Germinal center (tissue), 1 donor: ENCODE data around the gene CPT1A.
"Not testable (repeated sequence)": the region's sequence is repeated elsewhere in the genome, so short reads cannot be mapped to it uniquely, and the experiment has no call there.

Source experiments
- DNase-seq: peaks from one replicate; pipeline ENCODE4 v3.0.0; 2012; ENCODE audit warnings: mixed read lengths, low spot score

Gene CPT1A

GRCh38 chr11:68841718-68842426, at the start of gene CPT1A:
Gene CPT1A, minus strand, starts transcription at chr11:68841916. Its CDS starts 26,442 bp downstream, at chr11:68815474.
- peak; percentile 75 for DNase-seq

- no peak for DNase-seq
These were observed 48.9 kb upstream of the CPT1A start for GRCh38 chr11:68890490-68891231.

GRCh38 chr11:68889948-68890446, 48.3 kb upstream of the CPT1A start:
- DNase-seq, result no peak

GRCh38 chr11:68884827-68885226, 43.1 kb upstream of the CPT1A start:
- not testable (repeated sequence) for DNase-seq

GRCh38 chr11:68882391-68882790, 40.7 kb upstream of the CPT1A start:
- DNase-seq, result no peak

GRCh38 chr11:68881320-68881719, 39.6 kb upstream of the CPT1A start:
- DNase-seq, result no peak

- DNase-seq, result no peak
These were observed 39.1 kb upstream of the CPT1A start for GRCh38 chr11:68880851-68881250.

- no peak for DNase-seq
These were observed 36.3 kb upstream of the CPT1A start for GRCh38 chr11:68878022-68878421.

- no peak for DNase-seq
These were observed 30.7 kb upstream of the CPT1A start for GRCh38 chr11:68872216-68873003.

GRCh38 chr11:68870470-68870869, 28.8 kb upstream of the CPT1A start:
- DNase-seq, result no peak

- no peak for DNase-seq
These were observed 26.6 kb upstream of the CPT1A start for GRCh38 chr11:68868221-68868835.

GRCh38 chr11:68867066-68867465, 25.4 kb upstream of the CPT1A start:
- no peak for DNase-seq

GRCh38 chr11:68865241-68865640, 23.5 kb upstream of the CPT1A start:
- DNase-seq, result no peak

GRCh38 chr11:68863553-68864265, 22.0 kb upstream of the CPT1A start:
- no peak for DNase-seq

- no peak for DNase-seq
These were observed 20.7 kb upstream of the CPT1A start for GRCh38 chr11:68862421-68862820.

GRCh38 chr11:68859123-68859522, 17.4 kb upstream of the CPT1A start:
- no peak for DNase-seq

GRCh38 chr11:68857037-68857586, 15.4 kb upstream of the CPT1A start:
- no peak for DNase-seq

GRCh38 chr11:68856425-68857030, 14.8 kb upstream of the CPT1A start:
- DNase-seq, result not testable (repeated sequence)

- DNase-seq, result peak; percentile 54
These were observed 13.7 kb upstream of the CPT1A start for GRCh38 chr11:68855205-68855981.
